HG03095 (cell line): ENCODE measurements around the gene CTF1.
A peak's percentile ranks its signal among the peaks of the same experiment; 100 is the strongest.
"Not testable (repeated sequence)": the region's sequence is repeated elsewhere in the genome, so short reads cannot be mapped to it uniquely, and the experiment has no call there.

Source experiments
- ATAC-seq: cut with Tn5 transposase; IDR thresholded peaks from one replicate; pipeline ENCODE4 v1.9.1; 2021; ENCODE audit warnings: moderate library complexity; ENCODE audit not compliant: unreplicated experiment

The CTF1 gene, protein sequence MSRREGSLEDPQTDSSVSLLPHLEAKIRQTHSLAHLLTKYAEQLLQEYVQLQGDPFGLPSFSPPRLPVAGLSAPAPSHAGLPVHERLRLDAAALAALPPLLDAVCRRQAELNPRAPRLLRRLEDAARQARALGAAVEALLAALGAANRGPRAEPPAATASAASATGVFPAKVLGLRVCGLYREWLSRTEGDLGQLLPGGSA

DNA sequence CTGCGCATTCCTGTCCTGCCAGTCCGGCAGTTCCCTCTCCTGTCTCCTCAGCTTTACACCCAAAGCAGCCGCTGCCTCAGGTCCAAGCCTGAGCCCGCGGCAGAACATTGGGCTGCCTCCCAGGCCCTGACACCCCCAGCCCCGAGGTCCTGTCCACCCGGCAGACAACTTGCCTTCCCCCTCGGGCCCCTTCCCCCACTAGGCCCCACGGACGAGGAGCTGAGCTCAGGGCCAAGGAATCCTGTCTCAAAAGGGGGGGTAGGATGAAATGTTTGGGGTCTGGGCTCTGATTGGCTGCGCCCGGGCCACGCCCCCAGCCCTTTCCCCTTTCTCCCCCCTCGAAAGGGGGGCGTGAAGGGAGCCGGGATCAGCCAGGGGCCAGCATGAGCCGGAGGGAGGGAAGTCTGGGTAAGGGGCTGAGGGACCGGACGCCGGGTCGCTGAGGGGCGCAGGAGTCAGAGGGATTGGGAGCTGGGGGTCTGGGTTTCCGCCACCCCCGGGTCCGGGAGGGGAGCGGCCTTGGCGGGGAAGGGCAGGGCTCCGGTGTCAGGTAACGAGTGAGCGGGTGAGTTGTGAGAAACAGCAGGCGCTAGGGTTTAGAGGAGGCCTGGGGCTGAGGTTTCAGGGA is at the start of gene CTF1:
Gene CTF1, plus strand, starts transcription at position 354 of the 628 bp plus-strand sequence. Its CDS starts 30 bp downstream, at position 384.
- ATAC-seq: no peak

DNA sequence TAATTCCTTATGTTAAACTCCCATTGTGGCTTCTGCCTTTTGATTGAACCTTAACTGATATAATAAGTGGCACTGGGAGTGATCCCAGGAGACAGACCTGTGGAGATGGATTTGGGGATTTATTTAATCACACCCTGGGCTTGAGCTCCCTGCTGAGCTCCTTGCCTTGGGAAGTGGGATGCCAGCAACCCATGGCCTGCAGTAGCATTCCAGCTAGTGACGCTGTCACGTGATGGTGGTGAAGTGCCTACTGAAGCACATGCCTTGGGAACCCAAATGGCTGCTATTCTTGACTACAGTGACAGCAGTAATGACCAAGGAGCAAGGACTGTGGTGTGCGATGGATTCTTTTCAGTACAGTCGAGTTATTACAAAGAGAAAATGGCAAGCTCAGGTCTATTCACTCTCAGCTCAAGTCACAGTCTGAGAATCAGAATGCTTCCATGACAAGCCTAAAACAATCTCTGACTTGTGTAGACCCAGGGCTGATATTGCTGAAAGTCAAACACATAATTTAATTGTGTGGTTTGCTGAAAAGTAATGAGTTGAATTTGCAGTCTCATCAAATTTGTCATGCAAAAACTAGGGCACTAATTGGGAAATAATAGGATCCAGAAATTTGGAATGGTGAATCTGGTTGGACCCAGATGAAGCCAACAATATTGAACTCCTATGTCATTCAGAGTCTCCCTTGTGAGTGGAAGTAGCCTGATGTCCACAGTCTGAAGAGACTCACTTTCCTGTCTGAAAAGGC is 49.6 kb upstream of the CTF1 start:
- ATAC-seq: no peak

DNA sequence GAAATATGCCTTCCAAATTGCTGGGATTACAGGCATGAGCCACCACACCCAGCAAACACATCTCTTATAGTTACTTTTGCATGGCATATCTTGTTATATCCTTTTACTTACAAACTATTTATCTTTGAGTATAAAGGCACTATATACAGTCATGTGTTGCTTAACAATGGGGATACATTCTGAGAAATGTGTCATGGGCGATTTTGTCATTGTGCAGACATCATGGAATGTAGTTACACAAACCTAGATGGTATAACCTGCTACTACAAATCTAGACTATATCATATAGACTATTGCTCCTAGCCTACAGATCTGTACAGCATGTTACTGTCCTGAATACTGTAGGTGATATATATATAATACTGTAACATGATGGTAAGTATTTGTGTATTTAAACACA is 46.2 kb upstream of the CTF1 start:
- no peak for ATAC-seq

DNA sequence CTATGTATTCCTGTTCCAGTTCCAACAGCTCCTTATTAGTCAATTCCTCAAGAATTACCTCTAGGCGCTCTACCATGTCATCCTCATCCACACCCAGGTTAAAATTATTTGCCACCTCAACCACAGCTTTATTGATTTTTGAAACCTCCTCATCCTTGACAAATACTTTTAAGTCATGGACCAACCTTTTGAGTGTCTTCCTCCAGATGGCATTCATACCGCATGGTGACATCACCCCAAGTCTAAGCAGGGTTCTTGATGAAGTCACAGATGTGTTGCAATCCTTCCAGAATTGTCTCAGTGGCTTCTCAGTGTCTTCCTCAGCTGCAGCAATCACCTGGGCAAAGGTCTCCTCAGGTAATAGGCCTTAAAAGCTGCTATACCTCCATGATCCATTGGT is 42.7 kb upstream of the CTF1 start:
- ATAC-seq: no peak

DNA sequence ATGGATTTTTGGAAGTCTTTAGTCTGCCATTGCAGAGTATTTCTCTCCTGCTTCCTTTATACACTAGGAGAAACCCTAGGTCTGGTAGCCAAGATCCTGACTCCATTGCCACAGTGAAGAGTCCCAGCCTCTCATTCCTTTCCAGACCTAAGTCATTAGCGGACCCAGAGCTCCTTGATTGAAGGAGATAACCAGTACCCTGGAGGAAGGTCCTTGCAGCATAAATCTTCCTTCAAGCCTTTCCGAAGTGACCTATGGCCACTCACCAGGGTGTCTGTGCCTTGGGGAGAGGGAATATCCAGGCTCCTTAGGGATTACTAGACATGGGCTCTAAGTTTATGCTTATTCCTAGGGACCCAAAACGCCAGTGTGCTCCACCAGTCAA is 38.3 kb upstream of the CTF1 start:
- no peak for ATAC-seq

DNA sequence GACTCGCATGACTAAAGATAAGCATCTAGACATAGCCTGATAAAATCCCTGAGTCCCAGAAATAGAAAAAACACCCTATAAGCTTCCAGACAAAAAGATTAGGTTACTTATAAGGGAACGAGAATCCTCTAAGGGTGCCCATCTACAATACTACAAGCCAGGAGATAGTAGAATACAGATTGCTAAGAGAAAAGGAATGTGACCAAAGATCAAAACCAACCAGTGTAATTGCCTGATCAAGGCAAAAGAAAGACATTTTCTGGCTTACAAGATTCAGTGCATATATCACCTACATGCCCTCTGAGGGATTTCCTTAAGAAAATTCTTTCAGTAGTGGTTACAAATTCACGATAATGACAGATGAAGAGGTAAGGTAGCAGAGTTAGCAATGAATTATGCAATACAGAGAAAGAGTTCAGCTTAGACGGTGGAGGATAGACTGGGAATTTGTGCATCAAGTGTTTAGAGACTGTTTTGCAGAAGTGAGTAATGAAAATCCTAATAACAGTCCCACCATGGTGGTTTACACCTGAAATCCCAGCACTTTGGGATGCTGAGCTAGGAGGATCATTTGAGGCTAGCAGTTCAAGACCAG is 37.5 kb upstream of the CTF1 start:
- ATAC-seq: no peak

DNA sequence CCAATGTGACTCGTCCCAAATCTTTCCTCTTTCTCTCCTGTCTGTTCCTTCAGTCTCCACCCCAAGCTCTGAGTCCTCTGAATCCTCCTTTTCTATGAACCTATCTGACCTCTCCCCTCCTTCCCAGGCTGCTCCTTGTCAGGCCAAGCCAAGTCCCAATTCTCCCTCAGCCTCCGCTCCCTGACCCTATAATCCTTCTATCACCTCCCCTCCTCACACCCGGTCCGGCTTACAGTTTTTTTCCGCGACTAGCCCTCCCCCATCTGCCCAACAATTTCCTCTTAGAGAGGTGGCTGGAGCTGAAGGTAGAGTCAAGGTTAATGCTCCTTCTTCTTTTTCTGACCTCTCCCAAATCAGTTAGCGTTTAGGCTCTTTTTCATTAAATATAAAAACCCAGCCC is 35.7 kb upstream of the CTF1 start:
- not testable (repeated sequence) for ATAC-seq

DNA sequence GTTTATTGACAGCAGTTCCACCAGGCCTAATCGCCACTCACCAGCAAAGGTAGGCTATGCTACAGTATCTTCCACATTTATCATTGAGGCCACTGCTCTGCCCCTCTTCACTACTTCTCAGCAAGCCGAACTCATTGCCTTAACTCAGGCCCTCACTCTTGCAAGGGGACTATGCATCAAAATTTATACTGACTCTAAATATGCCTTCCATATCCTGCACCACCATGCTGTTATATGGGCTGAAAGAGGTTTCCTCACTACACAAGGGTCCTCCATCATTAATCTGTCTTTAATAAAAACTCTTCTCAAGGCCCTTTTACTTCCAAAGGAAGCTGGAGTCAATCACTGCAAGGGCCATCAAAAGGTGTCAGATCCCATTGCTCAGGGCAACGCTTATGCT is 33.2 kb upstream of the CTF1 start:
- ATAC-seq: not testable (repeated sequence)

DNA sequence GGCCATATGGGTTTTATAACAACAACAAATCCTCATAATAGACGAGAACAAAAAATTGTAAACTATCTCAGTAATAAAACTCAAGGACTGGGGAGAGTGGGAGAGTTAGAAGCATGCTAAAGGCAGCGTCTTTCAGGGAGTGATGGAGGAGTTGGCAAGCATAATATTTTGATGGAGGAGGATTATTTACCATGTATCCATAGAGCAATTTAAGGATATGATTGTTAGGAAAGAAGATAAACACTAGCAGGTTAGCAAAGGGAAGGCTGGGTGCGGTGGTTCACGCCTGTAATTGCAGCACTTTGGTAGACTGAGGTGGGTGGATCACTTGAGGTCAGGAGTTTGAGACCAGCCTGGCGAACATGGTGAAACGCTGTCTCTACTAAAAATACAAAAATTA is 30.4 kb upstream of the CTF1 start:
- no peak for ATAC-seq

DNA sequence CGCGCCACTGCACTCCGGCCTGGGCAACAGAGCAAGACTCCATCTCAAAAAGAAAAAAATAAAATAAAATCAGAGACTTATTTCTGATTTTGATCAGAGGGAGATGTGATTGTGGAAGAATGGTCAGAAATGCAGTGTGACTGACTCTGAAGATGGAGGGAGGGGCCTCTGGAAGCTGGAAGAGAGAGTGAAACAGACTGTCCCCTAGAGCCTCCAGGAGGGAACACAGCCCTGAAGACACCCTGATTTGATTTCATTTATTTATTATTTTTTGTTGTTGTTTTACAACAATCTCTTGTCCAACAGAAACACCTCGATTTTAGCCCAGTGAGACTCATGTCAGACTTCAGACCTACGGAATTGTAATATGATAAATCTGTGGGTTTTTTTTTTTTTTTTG is 28.7 kb upstream of the CTF1 start:
- ATAC-seq: no peak

DNA sequence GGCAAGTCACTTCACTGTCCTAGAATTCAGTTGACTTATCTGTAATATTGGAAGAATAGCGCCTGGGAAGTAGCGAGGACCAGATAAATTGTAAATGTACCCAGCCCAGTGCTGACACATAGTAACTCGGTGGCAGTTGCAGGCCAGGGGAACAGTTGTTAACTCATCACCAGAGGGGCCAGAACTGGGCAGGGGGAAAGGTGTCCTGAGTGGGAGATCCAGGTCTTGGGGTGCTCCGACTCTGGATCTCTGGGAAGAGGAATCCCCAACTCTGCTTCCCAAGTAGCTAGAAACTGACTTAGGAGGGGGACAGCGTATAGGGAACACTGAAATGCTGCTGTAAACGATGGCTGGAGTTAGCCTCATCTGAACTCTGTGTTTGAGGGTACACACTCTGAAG is 25.5 kb upstream of the CTF1 start:
- ATAC-seq: no peak

DNA sequence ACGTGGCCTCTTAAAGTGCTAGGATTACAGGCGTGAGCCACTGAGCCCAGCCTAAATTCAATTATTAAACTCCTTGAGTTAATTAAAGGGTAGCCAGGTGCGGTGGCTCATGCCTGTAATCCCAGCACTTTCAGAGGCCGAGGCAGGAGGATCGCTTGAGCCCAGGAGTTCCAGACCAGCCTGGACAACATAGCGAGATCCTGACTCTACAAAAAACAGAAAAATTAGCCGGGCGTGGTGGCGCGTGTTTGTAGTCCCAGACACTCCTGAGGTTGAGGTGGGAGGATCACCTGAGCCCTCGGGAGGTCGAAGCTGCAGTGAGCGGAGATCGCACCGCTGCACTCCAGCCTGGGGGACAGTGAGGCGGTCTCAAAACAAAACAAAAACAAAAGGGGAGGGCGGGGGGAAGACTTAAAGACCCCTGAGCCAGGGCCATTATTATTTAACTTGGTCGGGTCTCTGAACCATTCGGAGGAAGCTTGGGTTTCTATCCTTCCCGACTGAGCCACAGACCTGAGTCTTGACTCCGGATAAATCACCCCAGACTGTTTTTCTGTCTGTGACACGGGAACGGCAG is 22.1 kb upstream of the CTF1 start:
- no peak for ATAC-seq

DNA sequence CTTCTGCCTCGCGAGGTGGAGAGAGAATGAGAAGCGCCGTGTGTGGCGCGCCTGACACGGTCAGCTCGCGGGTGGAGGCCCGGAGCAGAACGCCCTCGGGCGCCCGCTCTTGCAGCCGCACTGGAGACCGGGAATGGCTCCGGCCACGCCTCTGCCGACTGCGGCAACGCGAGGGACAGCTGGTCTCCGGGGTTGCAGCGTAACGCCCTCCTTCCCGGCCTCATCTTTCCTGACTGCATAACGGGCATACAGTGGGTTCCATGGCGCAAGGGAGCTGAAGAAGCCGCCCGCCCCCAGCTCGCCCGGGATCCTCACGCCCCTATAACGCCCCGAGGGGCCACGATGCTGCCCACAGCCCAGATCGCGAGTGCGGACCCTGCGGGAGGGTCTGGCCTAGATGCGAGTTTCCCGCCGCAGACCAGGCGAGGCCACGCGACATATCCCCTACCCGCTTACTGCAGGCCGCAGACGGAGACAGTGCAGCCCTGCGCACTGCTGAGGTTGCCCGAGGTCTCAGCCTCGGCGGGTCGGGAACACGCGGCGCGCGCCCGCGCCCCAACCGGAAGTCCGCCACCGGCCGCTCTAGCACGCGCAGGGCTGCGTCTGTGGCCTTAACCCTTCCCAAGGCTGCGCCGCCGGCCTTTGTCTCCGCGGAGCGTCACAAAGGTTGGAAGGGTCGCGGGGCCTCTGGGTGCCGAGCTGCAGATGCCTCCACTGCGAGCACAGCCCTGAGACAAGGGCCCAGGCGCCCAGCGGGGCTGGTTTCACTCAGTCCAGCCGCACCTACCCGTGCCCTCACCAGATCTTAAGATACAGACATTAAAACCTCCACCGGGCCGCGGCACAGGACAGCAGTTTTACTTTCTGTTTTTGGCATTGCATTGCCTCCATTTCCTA is 21.3 kb upstream of the CTF1 start:
- ATAC-seq: peak; percentile 72

DNA sequence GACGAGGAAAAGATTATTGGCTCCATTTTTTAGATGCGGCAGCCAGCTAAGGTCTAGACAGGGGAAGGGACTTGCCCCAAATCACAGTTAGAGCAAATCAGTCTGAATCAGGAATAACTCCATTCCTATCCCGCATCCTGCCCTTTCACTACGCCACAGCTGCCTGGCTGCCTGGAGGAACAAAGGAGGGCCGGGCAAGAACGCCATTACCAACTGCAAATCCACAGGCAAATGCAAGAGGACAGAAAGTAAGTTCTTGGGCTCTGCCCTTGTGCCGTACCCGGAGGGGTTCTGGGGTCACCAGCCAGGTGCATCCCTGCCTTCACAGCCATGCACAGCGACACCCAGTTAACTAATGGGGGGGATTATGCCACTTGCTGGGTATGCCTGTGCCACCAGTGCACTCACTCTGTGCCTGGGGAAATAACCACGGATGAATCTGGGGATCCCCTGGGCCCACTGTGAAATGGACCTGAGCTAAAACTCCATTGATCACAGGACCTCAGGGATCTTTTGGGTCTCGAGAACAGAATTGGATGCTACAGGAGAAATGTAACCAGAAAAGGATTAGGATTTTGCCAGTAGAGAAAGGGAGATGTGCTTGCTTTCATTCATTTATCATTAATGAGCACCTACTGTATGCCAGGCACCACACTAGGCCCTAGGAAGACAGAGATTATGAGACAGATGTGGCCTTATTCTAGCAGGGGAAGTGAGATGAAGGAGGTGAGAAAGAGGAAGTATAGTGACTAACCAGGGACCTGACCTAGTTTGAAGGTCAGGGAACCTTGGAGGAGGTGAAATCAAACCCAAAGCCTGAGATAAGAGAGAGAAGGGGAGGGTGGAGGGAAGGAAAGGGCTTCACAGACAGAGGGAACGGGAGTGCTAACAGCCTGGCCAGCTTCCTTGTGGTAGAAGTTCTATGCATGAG is 20.3 kb upstream of the CTF1 start:
- no peak for ATAC-seq

DNA sequence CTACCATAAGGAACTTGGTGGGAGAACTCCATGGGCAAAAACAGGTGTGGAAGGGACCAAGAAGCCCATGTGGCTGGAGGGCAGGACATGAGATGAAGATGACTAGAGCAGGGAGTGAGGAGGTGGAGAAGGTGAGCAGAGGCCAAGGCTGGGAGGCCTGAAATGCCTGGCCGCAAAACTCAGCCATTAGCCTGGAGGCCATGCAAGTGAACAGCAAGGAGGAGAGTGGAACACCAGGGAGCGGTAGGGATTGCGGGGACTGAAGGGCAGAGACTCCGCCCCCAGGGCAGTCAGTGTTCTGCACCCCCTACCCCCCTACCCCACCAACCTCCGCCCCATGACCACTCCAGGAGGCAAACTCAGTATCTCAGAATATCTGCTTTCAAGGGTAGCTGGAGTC is 19.5 kb upstream of the CTF1 start:
- no peak for ATAC-seq

DNA sequence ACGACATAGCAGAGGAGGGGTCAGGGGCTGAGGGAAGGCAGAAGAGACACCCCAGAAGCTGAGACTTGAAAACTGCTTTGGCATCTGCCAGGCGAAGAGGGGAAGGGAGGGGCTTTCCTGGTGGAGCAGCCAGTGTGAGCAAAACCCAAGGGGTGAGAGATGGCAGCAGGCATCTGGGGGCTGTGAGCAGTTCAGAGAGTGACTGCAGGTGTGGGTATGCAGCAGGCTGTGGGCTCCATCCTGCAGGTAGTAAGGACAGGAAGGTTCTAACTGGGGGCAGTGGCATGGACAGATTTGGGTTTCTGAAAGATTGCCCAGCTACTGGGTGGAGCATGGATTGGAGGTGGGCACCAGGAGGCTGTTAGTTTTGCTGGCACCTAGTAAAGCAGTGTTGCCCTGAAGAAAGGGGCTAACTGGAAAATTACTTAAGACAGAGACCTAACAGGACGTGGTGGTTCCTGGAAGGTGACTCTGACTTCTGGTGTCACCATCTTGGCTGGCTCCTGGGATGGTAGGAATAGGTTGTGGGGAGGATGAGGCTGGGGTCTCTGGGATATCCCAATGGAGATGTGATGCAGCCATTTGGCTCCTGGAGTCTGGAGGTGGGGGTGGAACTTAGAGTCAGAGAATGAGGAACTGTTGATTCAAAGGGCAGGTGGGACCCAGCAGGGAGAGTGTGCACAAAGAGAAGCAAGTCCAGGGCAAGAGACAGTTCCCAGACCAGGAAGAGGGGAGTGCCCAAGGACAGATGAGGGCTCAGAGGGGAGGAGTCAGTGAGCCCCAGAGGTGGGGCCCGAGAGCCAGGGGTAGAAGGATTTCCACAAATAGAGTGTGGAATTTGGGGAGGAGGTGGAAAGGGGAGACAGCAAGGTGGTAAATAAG is 13.7 kb upstream of the CTF1 start:
- ATAC-seq: no peak

DNA sequence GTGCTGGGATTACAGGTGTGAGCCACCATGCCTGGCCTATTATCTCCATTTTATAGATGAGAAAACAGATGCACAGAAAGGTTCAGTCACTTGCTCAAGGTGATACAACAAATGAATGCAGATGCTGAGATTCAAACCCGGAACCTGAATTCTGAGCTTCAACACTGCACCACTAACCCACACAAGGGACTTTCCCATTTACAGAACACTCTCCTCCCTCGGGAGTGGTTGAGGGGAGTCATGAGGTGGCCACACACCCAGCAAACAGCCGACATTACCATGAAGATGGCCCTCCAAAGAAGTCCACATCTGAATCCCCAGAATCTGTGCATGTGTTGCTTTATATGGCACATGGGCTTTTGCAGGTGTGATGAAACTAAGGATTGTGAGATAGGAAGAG is 11.7 kb upstream of the CTF1 start:
- ATAC-seq: no peak

DNA sequence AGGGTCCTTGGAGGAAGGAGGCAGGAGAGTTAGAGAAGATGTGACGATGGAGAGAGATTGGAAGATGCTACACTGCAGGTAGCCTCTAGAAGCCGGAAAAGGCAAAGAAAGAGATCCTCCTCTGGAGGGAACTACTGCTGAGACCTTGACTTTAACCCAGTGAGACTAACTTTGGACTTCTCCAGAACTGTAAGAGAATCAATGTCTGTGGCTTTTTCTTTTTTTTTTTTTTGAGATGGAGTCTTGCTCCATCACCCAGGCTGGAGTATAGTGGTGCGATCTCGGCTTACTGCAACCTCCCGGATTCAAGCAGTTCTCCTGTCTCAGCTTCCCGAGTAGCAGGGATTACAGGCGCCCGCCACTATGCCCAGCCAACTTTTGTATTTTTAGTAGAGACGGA is 11.2 kb upstream of the CTF1 start:
- no peak for ATAC-seq

DNA sequence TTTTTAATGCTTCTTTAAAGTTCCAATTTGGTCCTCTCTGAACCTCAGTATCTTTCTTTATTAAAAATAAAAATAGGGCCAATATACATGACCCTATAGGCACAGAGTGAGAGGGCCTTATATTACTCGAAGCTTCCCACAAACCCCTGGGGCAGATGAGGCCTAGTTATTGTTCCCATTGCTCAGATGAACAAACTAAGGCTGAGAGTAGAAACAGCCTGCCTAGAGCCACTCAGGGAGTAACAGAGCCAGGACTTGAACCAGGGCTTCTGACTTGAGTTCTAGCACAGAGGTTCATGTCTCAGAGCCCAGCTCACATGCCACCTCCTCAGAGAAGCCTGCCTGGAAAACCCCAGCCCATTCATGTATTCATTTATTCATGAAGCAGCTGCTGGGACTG is 10.3 kb upstream of the CTF1 start:
- no peak for ATAC-seq
